Upper lobe of left lung (tissue), 6 donors: ENCODE measurements around the gene UNC5C. TPM values are rescaled to one million over a fixed set of nuclear protein-coding genes. Genes with fewer than 3 reads are reported as not detected.

Source experiments
- ATAC-seq, 2 donors: fragments of 200-7000 bp; cut with Tn5 transposase; one replicate each; pipeline ENCODE4 v1.9.1; 2022; ENCODE audit warnings: mild to moderate bottlenecking in 2 of 2, moderate library complexity in 2 of 2; ENCODE audit not compliant: low FRiP score in 2 of 2
- DNase-seq, 2 donors: peaks; one replicate each; pipeline ENCODE4 v3.0.0-alpha.2; 2019 to 2020
- H3K27ac ChIP-seq, 4 donors: fragments of 200-600 bp; sonication (generic); one replicate each; pipeline ENCODE4 v1.5.1; 2016 to 2019
- H3K27me3 ChIP-seq, 4 donors: fragments of 200-600 bp; sonication (generic); one replicate each; pipeline ENCODE4 v1.5.1; 2017 to 2019
- H3K36me3 ChIP-seq, 4 donors: fragments of 200-600 bp; sonication (generic); one replicate each; pipeline ENCODE4 v1.5.1; 2016 to 2019
- H3K4me1 ChIP-seq, 4 donors: fragments of 200-600 bp; sonication (generic); one replicate each; pipeline ENCODE4 v1.5.1; 2018 to 2019
- H3K4me3 ChIP-seq, 4 donors: fragments of 200-600 bp; sonication (generic); one replicate each; pipeline ENCODE4 v1.5.1; 2017 to 2019; ENCODE audit warnings: mild to moderate bottlenecking in 2 of 4, moderate library complexity in 1 of 4
- H3K9me3 ChIP-seq, 4 donors: fragments of 200-600 bp; sonication (generic); one replicate each; pipeline ENCODE4 v1.5.1; 2018 to 2019
- EP300 ChIP-seq, 4 donors: sonication (generic); formaldehyde crosslinking; IDR thresholded peaks; one replicate each; pipeline ENCODE4 v1.5.1; 2017; ENCODE audit warnings: antibody characterized with exemption in 4 of 4, control low read depth in 2 of 4
- POLR2A ChIP-seq, 4 donors: fragments of 450-650 bp; IDR thresholded peaks; one replicate each; pipeline ENCODE4 v1.5.1; 2016 to 2017; ENCODE audit warnings: antibody characterized with exemption in 4 of 4, mild to moderate bottlenecking in 2 of 4
- POLR2AphosphoS5 ChIP-seq, 2 donors: sonication (generic); formaldehyde crosslinking; IDR thresholded peaks; one replicate each; pipeline ENCODE4 v1.5.1; 2017; ENCODE audit warnings: antibody characterized with exemption in 2 of 2
- WGBS, 2 donors: methylation state at CpG; one replicate each; pipeline ENCODE4 v1.1.5; 2017 to 2018; 5-methylcytosine and 5-hydroxymethylcytosine counted together
- total RNA-seq, 6 donors: library from RNA; depleted of rRNA in 4 of 6; stranded (reverse); fragments of >200 nt in 4 of 6; gene quantifications; one replicate each; pipeline versions ENCODE4 v1.1.0 to v1.2.1, GENCODE V29; 2016 to 2021
- TF ChIP-seq, protein P1 (sequence below), 6 experiments: fragments of 450-650 bp in 4 of 6; fragments of 200-600 bp in 2 of 6; sonication (generic) in 2 of 6; IDR thresholded peaks; one replicate each; pipeline ENCODE4 v1.5.1; 2016 to 2019; ENCODE audit warnings: antibody characterized with exemption in 6 of 6
- donor health status: DM: no; HTN: no; CAD: no; lungs with moderate emphysema.
- donor health status: DM: no; HTN: yes; CAD: no; lungs with severe emphysema.

Gene UNC5C
- total RNA-seq, 6 donors from 2014 or later = 1.8 to 14.7 (median 3.2) TPM

DNA sequence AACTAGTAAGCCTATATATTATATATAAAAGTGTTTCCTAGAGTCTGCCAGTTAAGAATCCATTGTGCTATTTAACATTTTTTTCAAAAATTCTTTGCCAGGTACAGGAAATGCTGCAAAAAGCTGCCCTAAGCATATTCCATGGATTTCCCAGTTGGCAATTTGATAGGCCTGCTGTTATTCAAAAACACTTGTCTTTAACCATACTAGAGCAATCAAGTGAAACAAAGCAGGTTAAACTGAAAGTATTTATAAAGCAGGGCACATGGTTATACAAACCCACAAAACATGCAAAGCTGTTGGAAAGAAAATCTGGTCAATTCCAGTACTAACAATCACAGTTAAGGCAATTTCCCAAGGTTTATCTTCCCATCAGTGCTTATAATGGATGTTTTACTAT, 159.9 kb downstream of the UNC5C start:
- TF ChIP-seq, protein P1, sequence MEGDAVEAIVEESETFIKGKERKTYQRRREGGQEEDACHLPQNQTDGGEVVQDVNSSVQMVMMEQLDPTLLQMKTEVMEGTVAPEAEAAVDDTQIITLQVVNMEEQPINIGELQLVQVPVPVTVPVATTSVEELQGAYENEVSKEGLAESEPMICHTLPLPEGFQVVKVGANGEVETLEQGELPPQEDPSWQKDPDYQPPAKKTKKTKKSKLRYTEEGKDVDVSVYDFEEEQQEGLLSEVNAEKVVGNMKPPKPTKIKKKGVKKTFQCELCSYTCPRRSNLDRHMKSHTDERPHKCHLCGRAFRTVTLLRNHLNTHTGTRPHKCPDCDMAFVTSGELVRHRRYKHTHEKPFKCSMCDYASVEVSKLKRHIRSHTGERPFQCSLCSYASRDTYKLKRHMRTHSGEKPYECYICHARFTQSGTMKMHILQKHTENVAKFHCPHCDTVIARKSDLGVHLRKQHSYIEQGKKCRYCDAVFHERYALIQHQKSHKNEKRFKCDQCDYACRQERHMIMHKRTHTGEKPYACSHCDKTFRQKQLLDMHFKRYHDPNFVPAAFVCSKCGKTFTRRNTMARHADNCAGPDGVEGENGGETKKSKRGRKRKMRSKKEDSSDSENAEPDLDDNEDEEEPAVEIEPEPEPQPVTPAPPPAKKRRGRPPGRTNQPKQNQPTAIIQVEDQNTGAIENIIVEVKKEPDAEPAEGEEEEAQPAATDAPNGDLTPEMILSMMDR (IDR thresholded peaks at IDR 0.05) = no peak
- TF ChIP-seq EP300 (IDR thresholded peaks at IDR 0.05) (no peak), POLR2A (IDR thresholded peaks at IDR 0.05) (no peak), POLR2AphosphoS5 (IDR thresholded peaks at IDR 0.05) (no peak)
- ATAC-seq = no peak

GRCh38 chr4:95387719-95388118, 161.1 kb downstream of the UNC5C start:
- 81 to 93% methylated on average over 1 of the region's 1 CpG for WGBS, 2 donors
- no peak for TF ChIP-seq EP300 (IDR thresholded peaks at IDR 0.05)
- TF ChIP-seq, protein P1 (IDR thresholded peaks at IDR 0.05) = no peak
- no peak for TF ChIP-seq POLR2AphosphoS5 (IDR thresholded peaks at IDR 0.05)
- no peak for TF ChIP-seq POLR2A (IDR thresholded peaks at IDR 0.05)

More for the DNA sequence above, 159.9 kb downstream of the UNC5C start:
- H3K27ac ChIP-seq = no peak overlapping the region
- H3K9me3 ChIP-seq = no peaks in the 10 kb centered on the region
- H3K4me3 ChIP-seq = no peak overlapping the region
- DNase-seq = no peak
- H3K36me3 ChIP-seq = no peaks in the 10 kb centered on the region
- H3K27me3 ChIP-seq = no peaks in the 10 kb centered on the region
- no peaks in the 10 kb centered on the region for H3K4me1 ChIP-seq

GRCh38 chr4:95386410-95386809, 162.4 kb downstream of the UNC5C start:
- Histone ChIP-seq H3K4me1 (no peaks in the 10 kb centered on the region), H3K27me3 (no peaks in the 10 kb centered on the region), H3K4me3 (no peak overlapping the region), H3K27ac (no peak overlapping the region), H3K9me3 (no peaks in the 10 kb centered on the region), H3K36me3 (no peaks in the 10 kb centered on the region)
- ATAC-seq = no peak
- DNase-seq = no peak
- TF ChIP-seq, protein P1 (IDR thresholded peaks at IDR 0.05) = no peak
- WGBS, 2 donors = 77 to 79% methylated on average over 3 of the region's 3 CpGs

More at GRCh38 chr4:95387719-95388118, 161.1 kb downstream of the UNC5C start:
- ATAC-seq (no peak), DNase-seq (no peak)
- H3K27me3 ChIP-seq = no peaks in the 10 kb centered on the region
- H3K4me1 ChIP-seq = no peaks in the 10 kb centered on the region
- no peak overlapping the region for H3K4me3 ChIP-seq
- H3K27ac ChIP-seq = no peak overlapping the region
- H3K9me3 ChIP-seq = no peaks in the 10 kb centered on the region
- H3K36me3 ChIP-seq = no peaks in the 10 kb centered on the region

GRCh38 chr4:95381843-95382580, 166.8 kb downstream of the UNC5C start:
- Histone ChIP-seq H3K9me3 (no peaks in the 10 kb centered on the region), H3K4me1 (no peaks in the 10 kb centered on the region), H3K27ac (no peak overlapping the region), H3K36me3 (no peaks in the 10 kb centered on the region), H3K4me3 (no peak overlapping the region), H3K27me3 (no peaks in the 10 kb centered on the region)
- no peak for DNase-seq
- no peak for TF ChIP-seq POLR2AphosphoS5 (IDR thresholded peaks at IDR 0.05)
- TF ChIP-seq POLR2A (IDR thresholded peaks at IDR 0.05) = no peak
- no peak for TF ChIP-seq EP300 (IDR thresholded peaks at IDR 0.05)
- TF ChIP-seq, protein P1 (IDR thresholded peaks at IDR 0.05) = no peak
- WGBS, 2 donors = 84 to 85% methylated on average over 4 of the region's 4 CpGs
- ATAC-seq = no peak

GRCh38 chr4:95379633-95380032, 169.1 kb downstream of the UNC5C start:
- H3K36me3 ChIP-seq = no peaks in the 10 kb centered on the region
- DNase-seq = no peak
- ATAC-seq = no peak
- H3K4me1 ChIP-seq = no peaks in the 10 kb centered on the region
- H3K27me3 ChIP-seq = no peaks in the 10 kb centered on the region
- WGBS, 2 donors = 94 to 95% methylated on average over 13 of the region's 13 CpGs
- no peak overlapping the region for H3K27ac ChIP-seq
- TF ChIP-seq EP300 (IDR thresholded peaks at IDR 0.05) (no peak), POLR2A (IDR thresholded peaks at IDR 0.05) (no peak), POLR2AphosphoS5 (IDR thresholded peaks at IDR 0.05) (no peak)
- TF ChIP-seq, protein P1 (IDR thresholded peaks at IDR 0.05) = no peak
- no peaks in the 10 kb centered on the region for H3K9me3 ChIP-seq
- H3K4me3 ChIP-seq = no peak overlapping the region
